K562 (cell line): Measurements from ENCODE around the gene RUNX3. TPM values are rescaled to one million over a fixed set of nuclear protein-coding genes. Genes with fewer than 3 reads are reported as not detected.

Experiments
- ATAC-seq: fragments of 200-7000 bp; cut with Tn5 transposase; 3 replicates; pipeline ENCODE4 v1.9.1; 2020; ENCODE audit warnings: moderate library complexity
- BruUV-seq: library from RNA; stranded (reverse); fragments of 400-500 nt; replicated peaks from 2 replicates; lab custom pipeline; 2021; lab: Mats Ljungman, UMichigan
- CTCF ChIA-PET: fragments of 300-600 bp; formaldehyde crosslinking; extraction: SDS; loops from one replicate; lab custom pipeline; 2021; ENCODE audit warnings: low intra/inter-chr PET ratio; lab: Yijun Ruan, JAX
- POLR2A ChIA-PET: fragments of 300-600, 350-650 bp; sonication (Branson Sonifier 250); formaldehyde crosslinking; extraction: SDS; loops from one replicate; lab custom pipeline; 2021; ENCODE audit warnings: antibody characterized with exemption, inconsistent platforms; lab: Yijun Ruan, JAX
- DNase-seq, 4 experiments: peaks; one replicate each; pipeline versions ENCODE4 v3.0.0 to v3.0.0-alpha.2; 2011 to 2018; ENCODE audit warnings: low spot score in 3 of 4, mixed read lengths in 3 of 4; ENCODE audit errors: extremely low read depth in 1 of 4
- FAIRE-seq: peaks from 2 replicates; lab custom pipeline; 2011; peaks lifted over from hg19 to GRCh38; lab: Jason Lieb, UNC
- H2AFZ ChIP-seq: 2 replicates; pipeline ENCODE4 v1.6.0; 2011; ENCODE audit warnings: low read depth, low read length, control low read depth, inconsistent platforms
- H3K27ac ChIP-seq: fragments of 200-600 bp; 3 replicates; pipeline ENCODE4 v1.8.0; 2011; ENCODE audit warnings: low read depth, mild to moderate bottlenecking, control low read depth, inconsistent platforms, low read length, moderate library complexity, mixed read lengths; ENCODE audit errors: extremely low read depth
- H3K27me3 ChIP-seq, 2 experiments: fragments of 300-600 bp in 1 of 2; 2 replicates in 1 of 2; 3 replicates in 1 of 2; pipeline versions ENCODE4 v1.6.0 to v1.8.0; 2011; ENCODE audit warnings: inconsistent platforms in 2 of 2, low read length in 2 of 2, mild to moderate bottlenecking in 1 of 2, mixed read lengths in 1 of 2, moderate library complexity in 1 of 2; ENCODE audit not compliant: control insufficient read depth in 2 of 2, insufficient read depth in 2 of 2
- H3K36me3 ChIP-seq: fragments of 300-600 bp; 3 replicates; pipeline ENCODE4 v1.8.0; 2011; ENCODE audit warnings: mild to moderate bottlenecking, low read length, inconsistent platforms; ENCODE audit not compliant: control insufficient read depth, insufficient read depth
- H3K4me1 ChIP-seq, 2 experiments: fragments of 200-600 bp in 1 of 2; replicated peaks in 1 of 2; 2 replicates in 1 of 2; 3 replicates in 1 of 2; pipeline versions ENCODE4 v1.5.1 to v1.8.0; 2011; ENCODE audit warnings: inconsistent platforms in 2 of 2, low read length in 2 of 2, mild to moderate bottlenecking in 1 of 2, mixed read lengths in 1 of 2, moderate library complexity in 1 of 2; ENCODE audit not compliant: control insufficient read depth in 2 of 2, insufficient read depth in 2 of 2
- H3K4me2 ChIP-seq: 2 replicates; pipeline ENCODE4 v1.6.1; 2011; ENCODE audit warnings: low read length, control low read depth, inconsistent platforms, mixed read lengths; ENCODE audit not compliant: insufficient read depth
- H3K4me3 ChIP-seq: fragments of 200-600 bp; sonication (generic), shearing (Covaris generic); 2 replicates; pipeline ENCODE4 v1.5.1; 2016; ENCODE audit warnings: control low read depth, inconsistent platforms
- H3K79me2 ChIP-seq: fragments of 200-600 bp; 3 replicates; pipeline ENCODE4 v1.8.0; 2011; ENCODE audit warnings: low read length, inconsistent platforms; ENCODE audit not compliant: control insufficient read depth, insufficient read depth
- H3K9ac ChIP-seq, 2 experiments: 2 replicates each; pipeline versions ENCODE4 v1.6.0 to v1.6.1; 2011; ENCODE audit warnings: low read depth in 2 of 2, low read length in 2 of 2, control low read depth in 1 of 2, inconsistent platforms in 1 of 2, mild to moderate bottlenecking in 1 of 2, mixed read lengths in 1 of 2; ENCODE audit not compliant: insufficient read depth in 1 of 2
- H3K9me1 ChIP-seq: one replicate; pipeline ENCODE4 v1.6.0; 2011; ENCODE audit warnings: inconsistent platforms, mild to moderate bottlenecking, low read length, moderate library complexity; ENCODE audit not compliant: control insufficient read depth, insufficient read depth
- H3K9me3 ChIP-seq: replicated peaks from 2 replicates; pipeline ENCODE4 v1.5.1; 2011; ENCODE audit warnings: low read depth, low read length, inconsistent platforms; ENCODE audit not compliant: control insufficient read depth, insufficient read depth
- H4K20me1 ChIP-seq: replicated peaks from 2 replicates; pipeline ENCODE4 v1.6.1; 2011; ENCODE audit warnings: low read length, inconsistent platforms, mixed read lengths; ENCODE audit not compliant: control insufficient read depth, insufficient read depth
- WGBS: fragments of 100-300 bp; shearing (Covaris generic); methylation state at CpG from one replicate; pipeline ENCODE4 v1.1.6; 2016; ENCODE audit warnings: low coverage, mixed read lengths; ENCODE audit not compliant: insufficient coverage; ENCODE audit errors: missing lambda C conversion rate; 5-methylcytosine and 5-hydroxymethylcytosine counted together
- in situ Hi-C: fragments of 300-500 bp; cut with MboI; formaldehyde crosslinking; loops from 4 replicates; pipeline ENCODE4 v1.15.0; 2018; ENCODE audit warnings: inconsistent platforms, mixed read lengths
- intact Hi-C: fragments of 100-400 bp; cut with micrococcal nuclease; formaldehyde crosslinking; loops from 2 replicates; pipeline ENCODE4 v1.14.2; 2022
- polyA plus RNA-seq, 8 experiments: library from polyadenylated mRNA; depleted of rRNA in 4 of 8; stranded (reverse) in 5 of 8; unstranded in 3 of 8; fragments of >200 nt; fragmentation: Nextera tagmentation in 2 of 8; fragmentation: Illumina TruSeq in 1 of 8; extraction: Ambion mirVana in 2 of 8; extraction: Trizol in 1 of 8; gene quantifications; 2 replicates each; pipeline versions ENCODE4 v1.2.1 to v1.2.3, GENCODE V29; 2011 to 2014; ENCODE audit warnings: inconsistent platforms in 1 of 8, missing spikeins in 1 of 8
- total RNA-seq, 7 experiments: library from RNA; depleted of rRNA in 6 of 7; stranded (reverse); fragments of >200 nt in 6 of 7; fragmentation: Illumina TruSeq in 2 of 7; extraction: Trizol in 2 of 7; gene quantifications; 2 replicates each; pipeline versions ENCODE4 v1.2.1 to v1.2.3, GENCODE V29; 2011 to 2021; ENCODE audit warnings: low replicate concordance in 1 of 7
- TF ChIP-seq, protein P1 (sequence below), 2 experiments: fragments of 450-650 bp in 1 of 2; sonication (generic) in 1 of 2; formaldehyde crosslinking in 1 of 2; IDR thresholded peaks in 1 of 2; conservative IDR thresholded peaks in 1 of 2; 2 replicates each; pipeline versions ENCODE4 v1.6.1 to v1.8.1; 2016 to 2023; ENCODE audit warnings: mild to moderate bottlenecking in 2 of 2, moderate library complexity in 2 of 2, inconsistent platforms in 1 of 2, missing genetic modification reagents in 1 of 2
- TF ChIP-seq, protein P2 (sequence below): fragments of 450-650 bp; formaldehyde crosslinking; IDR thresholded peaks from 2 replicates; pipeline ENCODE4 v1.4.0; 2022; ENCODE audit warnings: mild to moderate bottlenecking, moderate library complexity

Gene RUNX3
- total and polyA plus RNA-seq, 9 of the 15 experiments (the other 6 are each of a cell fraction or from before 2014, with no cell fraction given), result 0.01 to 0.64 (median 0.09) TPM

DNA sequence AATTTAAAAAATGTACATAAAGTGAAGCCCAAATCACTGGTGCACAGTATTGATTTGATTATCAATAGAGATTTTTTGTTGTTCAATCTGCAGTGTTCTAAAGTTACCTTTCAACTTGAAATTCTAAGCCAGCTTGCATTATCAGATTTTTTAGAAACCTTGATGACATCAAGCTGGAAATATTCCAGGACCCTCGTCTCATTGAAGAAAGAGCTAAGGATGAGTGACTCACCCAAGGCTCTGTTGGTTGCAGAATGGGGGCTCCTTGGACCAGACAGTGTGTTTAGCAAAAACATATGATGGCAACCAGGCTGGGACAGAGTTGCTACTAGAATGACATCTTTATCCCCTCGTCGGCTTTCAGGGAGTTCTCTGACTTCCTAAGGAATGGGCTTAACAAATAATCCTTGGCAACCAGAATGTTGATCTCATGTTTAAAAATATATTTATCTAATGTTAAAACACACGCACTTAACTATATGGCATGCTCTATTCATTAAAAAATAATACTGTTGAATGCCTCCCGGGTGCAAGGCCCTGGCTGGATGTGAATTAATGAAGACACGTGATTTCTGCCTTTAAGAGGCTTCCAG, 79.7 kb downstream of the RUNX3 start:
- H3K27ac ChIP-seq, result no peak overlapping the region
- intact Hi-C loops, result no loop called here
- peaks cover 0 to 13% of the 10 kb centered on the region in 2 experiments; a peak in 2 of 5 replicates for H3K4me1 ChIP-seq
- in situ Hi-C loops, result loop anchor here (5.0 kb wide), 1 partner anchor 57 kb away; no protein-coding TSS in a partner anchor
- TF ChIP-seq, protein P1, sequence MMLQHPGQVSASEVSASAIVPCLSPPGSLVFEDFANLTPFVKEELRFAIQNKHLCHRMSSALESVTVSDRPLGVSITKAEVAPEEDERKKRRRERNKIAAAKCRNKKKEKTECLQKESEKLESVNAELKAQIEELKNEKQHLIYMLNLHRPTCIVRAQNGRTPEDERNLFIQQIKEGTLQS (IDR thresholded peaks at IDR 0.05), result 0 out of 2 replicates have a peak, but pooled peaks have one; percentile 13
- TF ChIP-seq, protein P1 (CRISPR knock-in tag; conservative IDR thresholded peaks at IDR 0.05), result no peak
- TF ChIP-seq, protein P2, sequence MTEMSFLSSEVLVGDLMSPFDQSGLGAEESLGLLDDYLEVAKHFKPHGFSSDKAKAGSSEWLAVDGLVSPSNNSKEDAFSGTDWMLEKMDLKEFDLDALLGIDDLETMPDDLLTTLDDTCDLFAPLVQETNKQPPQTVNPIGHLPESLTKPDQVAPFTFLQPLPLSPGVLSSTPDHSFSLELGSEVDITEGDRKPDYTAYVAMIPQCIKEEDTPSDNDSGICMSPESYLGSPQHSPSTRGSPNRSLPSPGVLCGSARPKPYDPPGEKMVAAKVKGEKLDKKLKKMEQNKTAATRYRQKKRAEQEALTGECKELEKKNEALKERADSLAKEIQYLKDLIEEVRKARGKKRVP, result no peak
- H3K27me3 ChIP-seq, result peaks cover 11 to 18% of the 10 kb centered on the region in 2 experiments; a peak in 4 of 5 replicates
- BruUV-seq, result no TSS peak
- no peaks in the 10 kb centered on the region for H3K36me3 ChIP-seq
- ATAC-seq (no peak), FAIRE-seq (no peak), DNase-seq (no peak)
- no peaks in the 10 kb centered on the region for H3K9me3 ChIP-seq
- no peak overlapping the region for H3K4me2 ChIP-seq
- ChIA-PET POLR2A (interaction anchor here (1.1 kb wide), 1 partner anchor 13 kb away, joined by 3 read pairs; no protein-coding TSS in a partner anchor), CTCF (interaction anchor here (1.0 to 3.0 kb wide), 5 partner anchors 48 to 354 kb away, joined by 3 to 12 read pairs (median 4); no protein-coding TSS in a partner anchor)
- H3K4me3 ChIP-seq, result no peak overlapping the region
- H3K79me2 ChIP-seq, result no peaks in the 10 kb centered on the region
- 15% methylated on average over 6 of the region's 6 CpGs for WGBS
- no peak overlapping the region for H2AFZ ChIP-seq
- H4K20me1 ChIP-seq, result no peaks in the 10 kb centered on the region
- H3K9ac ChIP-seq, result no peak overlapping the region
- no peaks in the 10 kb centered on the region for H3K9me1 ChIP-seq
